ENCODE measurements around the gene HPN. TPM values are rescaled to one million over a fixed set of nuclear protein-coding genes. Genes with fewer than 3 reads are reported as not detected.

HPN gene
- total and polyA plus RNA-seq, 2 donors from 2014 or later, result 134 to 331 TPM

DNA sequence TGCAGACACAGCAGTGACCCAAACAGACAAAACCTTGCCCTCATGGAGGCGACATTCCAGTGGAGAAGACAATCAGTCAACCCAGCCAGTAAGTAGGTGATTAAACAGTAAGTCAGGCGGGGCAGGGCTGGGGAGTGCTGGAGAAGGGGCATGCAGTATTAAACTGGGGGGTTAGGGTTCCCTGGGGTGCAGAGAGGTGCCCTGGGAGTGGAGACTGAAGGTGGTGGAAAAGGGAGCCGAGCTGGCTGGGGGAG is 42.9 kb downstream of the HPN start:
- Histone ChIP-seq H3K27me3 (ENCODE audit: control insufficient read depth, insufficient read depth, low read length) (no peaks in the 10 kb centered on the region), H3K4me3 (ENCODE audit: low read length in 3 of 3) (no peak overlapping the region), H3K27ac (ENCODE audit: low read depth in 2 of 2, low read length in 2 of 2) (no peak overlapping the region), H3K4me1 (ENCODE audit: control insufficient read depth in 2 of 3, insufficient read depth in 2 of 3, low read depth in 1 of 3, low read length in 3 of 3) (no peaks in the 10 kb centered on the region), H3K9me3 (ENCODE audit: control insufficient read depth in 2 of 3, insufficient read depth in 1 of 3, low read length in 3 of 3) (no peaks in the 10 kb centered on the region), H3K9ac (ENCODE audit: low read length in 3 of 3) (no peak overlapping the region), H3K36me3 (ENCODE audit: control insufficient read depth in 2 of 3, insufficient read depth in 3 of 3, low read length in 3 of 3) (no peaks in the 10 kb centered on the region)
- DNase-seq, result no peak
- FAIRE-seq, result no peak
- TF ChIP-seq, protein P1, sequence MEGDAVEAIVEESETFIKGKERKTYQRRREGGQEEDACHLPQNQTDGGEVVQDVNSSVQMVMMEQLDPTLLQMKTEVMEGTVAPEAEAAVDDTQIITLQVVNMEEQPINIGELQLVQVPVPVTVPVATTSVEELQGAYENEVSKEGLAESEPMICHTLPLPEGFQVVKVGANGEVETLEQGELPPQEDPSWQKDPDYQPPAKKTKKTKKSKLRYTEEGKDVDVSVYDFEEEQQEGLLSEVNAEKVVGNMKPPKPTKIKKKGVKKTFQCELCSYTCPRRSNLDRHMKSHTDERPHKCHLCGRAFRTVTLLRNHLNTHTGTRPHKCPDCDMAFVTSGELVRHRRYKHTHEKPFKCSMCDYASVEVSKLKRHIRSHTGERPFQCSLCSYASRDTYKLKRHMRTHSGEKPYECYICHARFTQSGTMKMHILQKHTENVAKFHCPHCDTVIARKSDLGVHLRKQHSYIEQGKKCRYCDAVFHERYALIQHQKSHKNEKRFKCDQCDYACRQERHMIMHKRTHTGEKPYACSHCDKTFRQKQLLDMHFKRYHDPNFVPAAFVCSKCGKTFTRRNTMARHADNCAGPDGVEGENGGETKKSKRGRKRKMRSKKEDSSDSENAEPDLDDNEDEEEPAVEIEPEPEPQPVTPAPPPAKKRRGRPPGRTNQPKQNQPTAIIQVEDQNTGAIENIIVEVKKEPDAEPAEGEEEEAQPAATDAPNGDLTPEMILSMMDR (IDR thresholded peaks at IDR 0.05; ENCODE audit: borderline replicate concordance, extremely low read depth, insufficient read depth), result no peak
- intact Hi-C loops (cut with DNase I), result no loop called here

DNA sequence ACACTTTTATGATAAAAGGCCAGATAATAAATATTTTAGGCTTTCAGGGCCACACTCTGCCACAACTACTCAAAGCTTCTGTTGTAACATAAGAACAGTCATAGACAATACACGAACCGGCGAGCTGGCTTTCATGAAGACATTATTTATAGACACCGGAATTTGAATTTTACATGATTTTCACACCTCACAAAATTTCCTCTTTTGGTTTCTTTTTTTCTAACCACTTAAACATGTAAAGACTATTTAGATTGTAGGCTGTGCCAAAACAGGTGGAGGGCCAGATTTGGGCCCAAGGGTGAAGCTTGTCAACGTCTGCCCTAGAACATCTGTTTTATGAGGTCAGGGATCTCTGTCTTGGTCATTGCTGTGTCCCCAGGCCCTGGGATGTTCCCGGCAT is 44.4 kb downstream of the HPN start:
- no peak for DNase-seq
- TF ChIP-seq, protein P1 (IDR thresholded peaks at IDR 0.05; ENCODE audit: borderline replicate concordance, extremely low read depth, insufficient read depth), result no peak
- Histone ChIP-seq H3K27ac (ENCODE audit: low read depth in 2 of 2, low read length in 2 of 2) (no peak overlapping the region), H3K27me3 (ENCODE audit: control insufficient read depth, insufficient read depth, low read length) (no peaks in the 10 kb centered on the region), H3K36me3 (ENCODE audit: control insufficient read depth in 2 of 3, insufficient read depth in 3 of 3, low read length in 3 of 3) (no peaks in the 10 kb centered on the region), H3K9ac (ENCODE audit: low read length in 3 of 3) (no peak overlapping the region), H3K4me1 (ENCODE audit: control insufficient read depth in 2 of 3, insufficient read depth in 2 of 3, low read depth in 1 of 3, low read length in 3 of 3) (no peaks in the 10 kb centered on the region), H3K9me3 (ENCODE audit: control insufficient read depth in 2 of 3, insufficient read depth in 1 of 3, low read length in 3 of 3) (no peaks in the 10 kb centered on the region), H3K4me3 (ENCODE audit: low read length in 3 of 3) (no peak overlapping the region)
- FAIRE-seq, result no peak
- intact Hi-C loops (cut with DNase I), result no loop called here

DNA sequence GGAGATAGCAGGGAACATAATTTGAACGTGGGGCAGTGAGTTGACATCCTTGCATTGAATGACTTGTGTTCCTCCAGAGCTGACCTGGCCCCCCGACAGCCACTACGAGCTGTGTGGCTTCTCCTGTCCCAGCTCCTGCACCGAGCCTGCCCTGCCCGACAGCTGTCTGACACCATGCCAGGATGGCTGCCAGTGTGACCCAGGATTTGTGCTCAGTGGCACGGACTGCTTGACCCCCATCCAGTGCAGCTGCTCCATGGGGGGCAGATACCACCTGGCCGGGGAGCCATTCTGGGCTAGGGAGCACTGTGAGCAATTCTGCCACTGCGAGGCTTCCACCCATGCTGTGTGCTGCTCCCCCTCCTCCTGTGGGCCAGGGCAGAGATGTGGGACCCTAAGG is 44.9 kb downstream of the HPN start:
- Histone ChIP-seq H3K9ac (ENCODE audit: low read length in 3 of 3) (no peak overlapping the region), H3K9me3 (ENCODE audit: control insufficient read depth in 2 of 3, insufficient read depth in 1 of 3, low read length in 3 of 3) (no peaks in the 10 kb centered on the region), H3K4me1 (ENCODE audit: control insufficient read depth in 2 of 3, insufficient read depth in 2 of 3, low read depth in 1 of 3, low read length in 3 of 3) (no peaks in the 10 kb centered on the region), H3K36me3 (ENCODE audit: control insufficient read depth in 2 of 3, insufficient read depth in 3 of 3, low read length in 3 of 3) (no peaks in the 10 kb centered on the region), H3K27me3 (ENCODE audit: control insufficient read depth, insufficient read depth, low read length) (no peaks in the 10 kb centered on the region), H3K27ac (ENCODE audit: low read depth in 2 of 2, low read length in 2 of 2) (no peak overlapping the region), H3K4me3 (ENCODE audit: low read length in 3 of 3) (no peak overlapping the region)
- FAIRE-seq (no peak), DNase-seq (no peak)
- TF ChIP-seq, protein P1 (IDR thresholded peaks at IDR 0.05; ENCODE audit: borderline replicate concordance, extremely low read depth, insufficient read depth), result no peak
- intact Hi-C loops (cut with DNase I), result no loop called here

DNA sequence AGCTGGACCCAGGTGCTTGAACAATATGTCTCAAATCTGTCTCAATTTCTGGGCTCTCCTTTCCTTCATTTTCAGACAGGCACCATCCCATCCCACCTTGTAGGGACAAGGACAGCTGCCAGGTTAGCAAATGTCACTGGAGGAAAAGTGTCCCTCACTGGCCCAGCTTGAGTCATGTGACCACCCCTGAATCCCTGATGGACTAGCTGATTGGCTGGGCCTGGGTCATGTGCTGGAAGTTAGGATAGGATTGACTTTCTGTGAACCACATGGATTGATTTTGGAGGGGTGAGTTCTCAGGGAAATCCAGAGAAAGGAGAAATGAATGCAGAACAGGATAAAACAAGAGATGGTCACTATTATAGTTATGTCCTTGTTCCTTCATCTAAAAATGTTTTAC is 45.9 kb downstream of the HPN start:
- intact Hi-C loops (cut with DNase I), result no loop called here
- FAIRE-seq, result no peak

More for the DNA sequence above, 45.9 kb downstream of the HPN start:
- Histone ChIP-seq H3K4me3 (ENCODE audit: low read length in 3 of 3) (no peak overlapping the region), H3K27ac (ENCODE audit: low read depth in 2 of 2, low read length in 2 of 2) (no peak overlapping the region), H3K9me3 (ENCODE audit: control insufficient read depth in 2 of 3, insufficient read depth in 1 of 3, low read length in 3 of 3) (no peaks in the 10 kb centered on the region), H3K27me3 (ENCODE audit: control insufficient read depth, insufficient read depth, low read length) (no peaks in the 10 kb centered on the region), H3K9ac (ENCODE audit: low read length in 3 of 3) (no peak overlapping the region), H3K4me1 (ENCODE audit: control insufficient read depth in 2 of 3, insufficient read depth in 2 of 3, low read depth in 1 of 3, low read length in 3 of 3) (no peaks in the 10 kb centered on the region), H3K36me3 (ENCODE audit: control insufficient read depth in 2 of 3, insufficient read depth in 3 of 3, low read length in 3 of 3) (no peaks in the 10 kb centered on the region)
- TF ChIP-seq, protein P1 (IDR thresholded peaks at IDR 0.05; ENCODE audit: borderline replicate concordance, extremely low read depth, insufficient read depth), result no peak
- DNase-seq, result no peak
